Breast epithelium (tissue), 3 donors: Measurements from ENCODE around the gene TPT1.

Experiments
- POLR2A ChIP-seq: fragments of 450-650 bp; IDR thresholded peaks from one replicate; pipeline ENCODE4 v1.6.1; 2016; ENCODE audit warnings: antibody characterized with exemption, mild to moderate bottlenecking, moderate library complexity
- POLR2AphosphoS5 ChIP-seq, 3 donors: sonication (generic); formaldehyde crosslinking; IDR thresholded peaks; one replicate each; pipeline ENCODE4 v1.6.1; 2017; ENCODE audit warnings: antibody characterized with exemption in 3 of 3
- TF ChIP-seq, protein P1 (sequence below), 3 donors: fragments of 450-650 bp; IDR thresholded peaks; one replicate each; pipeline ENCODE4 v1.5.1; 2016 to 2017; ENCODE audit warnings: antibody characterized with exemption in 3 of 3, mild to moderate bottlenecking in 3 of 3, moderate library complexity in 3 of 3

DNA sequence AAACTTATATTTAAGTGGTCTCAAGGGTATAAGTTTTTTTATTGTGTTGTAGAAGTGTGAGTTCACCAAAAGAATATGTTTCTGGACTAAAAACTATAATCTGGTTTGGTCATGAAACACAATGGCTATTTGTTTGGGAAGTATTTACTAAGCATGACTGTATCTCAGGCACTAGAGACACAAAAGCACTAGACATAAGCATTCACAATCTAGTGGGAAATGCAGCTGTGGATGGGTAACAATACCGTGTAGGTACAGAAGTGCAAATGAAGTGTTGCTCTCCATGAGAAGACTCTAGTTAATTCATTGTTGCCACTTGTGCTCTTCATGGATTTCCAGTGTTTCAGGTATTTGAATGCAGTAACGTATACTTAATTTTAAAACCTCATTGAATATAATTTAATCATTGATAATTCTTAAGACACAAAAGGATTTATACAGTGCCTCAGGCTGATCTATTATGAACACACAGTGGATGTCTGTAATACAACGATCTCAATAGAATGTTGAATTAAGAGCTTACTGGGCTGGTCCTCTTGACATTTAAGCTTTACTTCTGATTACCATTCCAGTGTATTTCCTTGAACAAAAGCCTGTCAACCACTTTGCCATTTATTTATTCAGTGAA, 50.9 kb downstream of the TPT1 start:
- no peak for TF ChIP-seq POLR2A
- TF ChIP-seq, protein P1, sequence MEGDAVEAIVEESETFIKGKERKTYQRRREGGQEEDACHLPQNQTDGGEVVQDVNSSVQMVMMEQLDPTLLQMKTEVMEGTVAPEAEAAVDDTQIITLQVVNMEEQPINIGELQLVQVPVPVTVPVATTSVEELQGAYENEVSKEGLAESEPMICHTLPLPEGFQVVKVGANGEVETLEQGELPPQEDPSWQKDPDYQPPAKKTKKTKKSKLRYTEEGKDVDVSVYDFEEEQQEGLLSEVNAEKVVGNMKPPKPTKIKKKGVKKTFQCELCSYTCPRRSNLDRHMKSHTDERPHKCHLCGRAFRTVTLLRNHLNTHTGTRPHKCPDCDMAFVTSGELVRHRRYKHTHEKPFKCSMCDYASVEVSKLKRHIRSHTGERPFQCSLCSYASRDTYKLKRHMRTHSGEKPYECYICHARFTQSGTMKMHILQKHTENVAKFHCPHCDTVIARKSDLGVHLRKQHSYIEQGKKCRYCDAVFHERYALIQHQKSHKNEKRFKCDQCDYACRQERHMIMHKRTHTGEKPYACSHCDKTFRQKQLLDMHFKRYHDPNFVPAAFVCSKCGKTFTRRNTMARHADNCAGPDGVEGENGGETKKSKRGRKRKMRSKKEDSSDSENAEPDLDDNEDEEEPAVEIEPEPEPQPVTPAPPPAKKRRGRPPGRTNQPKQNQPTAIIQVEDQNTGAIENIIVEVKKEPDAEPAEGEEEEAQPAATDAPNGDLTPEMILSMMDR (IDR thresholded peaks at IDR 0.05), result no peak
- no peak for TF ChIP-seq POLR2AphosphoS5 (IDR thresholded peaks at IDR 0.05)
